Neural cell (in vitro differentiated cells): ENCODE results near the gene PDE7B. TPM values are rescaled to one million over a fixed set of nuclear protein-coding genes. Genes with fewer than 3 reads are reported as not detected.

Experiments
- H2AFZ ChIP-seq: fragments of 200-600, 300-800 bp; sonication (generic), shearing (Covaris generic); 2 replicates; pipeline ENCODE4 v1.6.0; 2014; ENCODE audit warnings: low read depth, mild to moderate bottlenecking, antibody characterized with exemption, low read length, moderate library complexity
- H3F3A ChIP-seq: fragments of 200-600 bp; shearing (Covaris generic); 2 replicates; pipeline ENCODE4 v1.6.1; 2016; ENCODE audit warnings: mild to moderate bottlenecking, moderate library complexity, mixed read lengths, antibody characterized with exemption, low read length; ENCODE audit not compliant: insufficient read depth, poor library complexity, severe bottlenecking
- H3K27ac ChIP-seq: fragments of 200-600, 300-800 bp; sonication (generic), shearing (Covaris generic); 2 replicates; pipeline ENCODE4 v1.5.1; 2014; ENCODE audit warnings: mild to moderate bottlenecking, low read length, moderate library complexity
- H3K27me3 ChIP-seq: fragments of 300-800, 200-600 bp; sonication (generic), shearing (Covaris generic); 2 replicates; pipeline ENCODE4 v1.6.0; 2014; ENCODE audit warnings: mild to moderate bottlenecking, low read depth, low read length, moderate library complexity; ENCODE audit not compliant: insufficient read depth
- H3K36me3 ChIP-seq: fragments of 300-800, 200-600 bp; sonication (generic), shearing (Covaris generic); 2 replicates; pipeline ENCODE4 v1.5.1; 2014; ENCODE audit warnings: mild to moderate bottlenecking, antibody characterized with exemption, low read length, moderate library complexity; ENCODE audit not compliant: insufficient read depth
- H3K4me2 ChIP-seq: fragments of 300-800, 200-600 bp; sonication (generic), shearing (Covaris generic); 2 replicates; pipeline ENCODE4 v1.6.0; 2014; ENCODE audit warnings: mild to moderate bottlenecking, low read length
- H3K4me3 ChIP-seq: fragments of 300-800, 200-600 bp; sonication (generic), shearing (Covaris generic); 2 replicates; pipeline ENCODE4 v1.5.1; 2014; ENCODE audit warnings: mild to moderate bottlenecking, low read length, moderate library complexity
- H3K79me2 ChIP-seq: fragments of 200-600 bp; shearing (Covaris generic); replicated peaks from 2 replicates; pipeline ENCODE4 v1.6.0; 2014; ENCODE audit warnings: mild to moderate bottlenecking, low read length, moderate library complexity; ENCODE audit not compliant: insufficient read depth
- H3K9ac ChIP-seq: fragments of 300-800, 200-600 bp; sonication (generic), shearing (Covaris generic); 2 replicates; pipeline ENCODE4 v1.6.1; 2016; ENCODE audit warnings: mild to moderate bottlenecking, low read length, mixed read lengths
- H3K9me2 ChIP-seq: fragments of 200-600 bp; shearing (Covaris generic); 2 replicates; pipeline ENCODE4 v1.6.1; 2016; ENCODE audit warnings: mild to moderate bottlenecking, low read length, mixed read lengths; ENCODE audit not compliant: insufficient read depth
- H3K9me3 ChIP-seq: fragments of 200-600, 300-800 bp; sonication (generic), shearing (Covaris generic); 2 replicates; pipeline ENCODE4 v1.6.1; 2016; ENCODE audit warnings: mild to moderate bottlenecking, mixed run types, low read length, moderate library complexity, mixed read lengths
- H4K20me1 ChIP-seq: fragments of 200-600 bp; shearing (Covaris generic); 2 replicates; pipeline ENCODE4 v1.6.1; 2016; ENCODE audit warnings: mild to moderate bottlenecking, mixed run types; ENCODE audit not compliant: insufficient read depth
- CTCF ChIP-seq: fragments of 450-650 bp; IDR thresholded peaks from 2 replicates; pipeline ENCODE4 v1.5.1; 2014; ENCODE audit warnings: antibody characterized with exemption, mild to moderate bottlenecking, moderate library complexity; ENCODE audit not compliant: poor library complexity, severe bottlenecking
- EP300 ChIP-seq: fragments of 450-650 bp; conservative IDR thresholded peaks from 2 replicates; pipeline ENCODE4 v1.6.1; 2014; ENCODE audit warnings: antibody characterized with exemption, mild to moderate bottlenecking, moderate library complexity; ENCODE audit not compliant: poor library complexity, severe bottlenecking
- EZH2 ChIP-seq: fragments of 200-600, 300-800 bp; shearing (Covaris generic), sonication (generic); IDR thresholded peaks from 2 replicates; pipeline ENCODE4 v1.6.1; 2014; ENCODE audit warnings: antibody characterized with exemption, low read length, borderline replicate concordance, mild to moderate bottlenecking; ENCODE audit not compliant: insufficient read depth, poor library complexity, severe bottlenecking
- MXI1 ChIP-seq: fragments of 450-650 bp; conservative IDR thresholded peaks from 2 replicates; pipeline ENCODE4 v1.6.1; 2014; ENCODE audit warnings: antibody characterized with exemption, mild to moderate bottlenecking; ENCODE audit not compliant: poor library complexity, severe bottlenecking
- POLR2AphosphoS5 ChIP-seq: IDR thresholded peaks from 2 replicates; pipeline ENCODE4 v1.6.1; 2012
- RAD21 ChIP-seq: fragments of 450-650 bp; conservative IDR thresholded peaks from 2 replicates; pipeline ENCODE4 v1.6.1; 2014; ENCODE audit warnings: antibody characterized with exemption, mild to moderate bottlenecking, moderate library complexity
- SMC3 ChIP-seq: fragments of 450-650 bp; conservative IDR thresholded peaks from 2 replicates; pipeline ENCODE4 v1.6.1; 2014; ENCODE audit warnings: antibody characterized with exemption, mild to moderate bottlenecking, moderate library complexity; ENCODE audit not compliant: poor library complexity
- TAF1 ChIP-seq: IDR thresholded peaks from 2 replicates; pipeline ENCODE4 v1.6.1; 2012; ENCODE audit warnings: low read depth
- polyA plus RNA-seq: library from polyadenylated mRNA; depleted of rRNA; stranded (reverse); fragments of >200 nt; gene quantifications from 2 replicates; pipeline ENCODE4 v1.2.3, GENCODE V29; 2014
- TF ChIP-seq, protein P1 (sequence below): IDR thresholded peaks from 2 replicates; pipeline ENCODE4 v1.6.1; 2012; ENCODE audit warnings: borderline replicate concordance

PDE7B gene
- polyA plus RNA-seq, 1 donor from 2014 or later, result 5.9 TPM

- Histone ChIP-seq H3K4me3 (no peak overlapping the region), H3K4me2 (no peak overlapping the region), H3K36me3 (no peaks in the 10 kb centered on the region), H3K27me3 (no peaks in the 10 kb centered on the region), H3K27ac (no peak overlapping the region), H3K9ac (no peak overlapping the region), H3K9me3 (no peaks in the 10 kb centered on the region), H3K9me2 (no peaks in the 10 kb centered on the region), H2AFZ (no peak overlapping the region), H3F3A (no peaks in the 10 kb centered on the region), H3K79me2 (no peaks in the 10 kb centered on the region), H4K20me1 (no peaks in the 10 kb centered on the region)
- TF ChIP-seq, protein P1, sequence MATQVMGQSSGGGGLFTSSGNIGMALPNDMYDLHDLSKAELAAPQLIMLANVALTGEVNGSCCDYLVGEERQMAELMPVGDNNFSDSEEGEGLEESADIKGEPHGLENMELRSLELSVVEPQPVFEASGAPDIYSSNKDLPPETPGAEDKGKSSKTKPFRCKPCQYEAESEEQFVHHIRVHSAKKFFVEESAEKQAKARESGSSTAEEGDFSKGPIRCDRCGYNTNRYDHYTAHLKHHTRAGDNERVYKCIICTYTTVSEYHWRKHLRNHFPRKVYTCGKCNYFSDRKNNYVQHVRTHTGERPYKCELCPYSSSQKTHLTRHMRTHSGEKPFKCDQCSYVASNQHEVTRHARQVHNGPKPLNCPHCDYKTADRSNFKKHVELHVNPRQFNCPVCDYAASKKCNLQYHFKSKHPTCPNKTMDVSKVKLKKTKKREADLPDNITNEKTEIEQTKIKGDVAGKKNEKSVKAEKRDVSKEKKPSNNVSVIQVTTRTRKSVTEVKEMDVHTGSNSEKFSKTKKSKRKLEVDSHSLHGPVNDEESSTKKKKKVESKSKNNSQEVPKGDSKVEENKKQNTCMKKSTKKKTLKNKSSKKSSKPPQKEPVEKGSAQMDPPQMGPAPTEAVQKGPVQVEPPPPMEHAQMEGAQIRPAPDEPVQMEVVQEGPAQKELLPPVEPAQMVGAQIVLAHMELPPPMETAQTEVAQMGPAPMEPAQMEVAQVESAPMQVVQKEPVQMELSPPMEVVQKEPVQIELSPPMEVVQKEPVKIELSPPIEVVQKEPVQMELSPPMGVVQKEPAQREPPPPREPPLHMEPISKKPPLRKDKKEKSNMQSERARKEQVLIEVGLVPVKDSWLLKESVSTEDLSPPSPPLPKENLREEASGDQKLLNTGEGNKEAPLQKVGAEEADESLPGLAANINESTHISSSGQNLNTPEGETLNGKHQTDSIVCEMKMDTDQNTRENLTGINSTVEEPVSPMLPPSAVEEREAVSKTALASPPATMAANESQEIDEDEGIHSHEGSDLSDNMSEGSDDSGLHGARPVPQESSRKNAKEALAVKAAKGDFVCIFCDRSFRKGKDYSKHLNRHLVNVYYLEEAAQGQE, result no peak
- TF ChIP-seq MXI1 (no peak), RAD21 (no peak), POLR2AphosphoS5 (no peak), EP300 (no peak), TAF1 (no peak), SMC3 (no peak), CTCF (no peak), EZH2 (no peak)
These were observed 89.9 kb downstream of the PDE7B start for GRCh38 chr6:135941275-135942025.

- Histone ChIP-seq H3K4me2 (no peak overlapping the region), H3F3A (no peaks in the 10 kb centered on the region), H3K27ac (no peak overlapping the region), H3K4me3 (no peak overlapping the region), H3K9me2 (no peaks in the 10 kb centered on the region), H3K9ac (no peak overlapping the region), H3K36me3 (no peaks in the 10 kb centered on the region), H3K79me2 (no peaks in the 10 kb centered on the region), H2AFZ (no peak overlapping the region), H3K27me3 (no peaks in the 10 kb centered on the region), H3K9me3 (no peaks in the 10 kb centered on the region), H4K20me1 (no peaks in the 10 kb centered on the region)
- TF ChIP-seq TAF1 (no peak), EP300 (no peak), SMC3 (no peak)
These were observed 92.6 kb downstream of the PDE7B start for GRCh38 chr6:135944120-135944519.
